Astrocyte of the cerebellum (primary cell): ENCODE measurements around the gene PHF21B.

ENCODE experiments used
- DNase-seq: peaks from one replicate; pipeline ENCODE4 v3.0.0-alpha.2; 2011; ENCODE audit warnings: low read depth
- H3K4me3 ChIP-seq: 2 replicates; pipeline ENCODE4 v1.5.1; 2011; ENCODE audit warnings: mild to moderate bottlenecking, low read depth, low read length, moderate library complexity
- in situ Hi-C: cut with HindIII; loops from 2 replicates; pipeline ENCODE4 v1.10.0; 2017; ENCODE audit warnings: low sequenced_read_pairs
- TF ChIP-seq, protein P1 (sequence below): IDR thresholded peaks from 2 replicates; pipeline ENCODE4 v1.5.1; 2012; ENCODE audit warnings: low read length, low read depth, moderate library complexity, mild to moderate bottlenecking; ENCODE audit errors: missing control alignments

PHF21B gene

GRCh38 chr22:45023431-45023830 lies 13.6 kb upstream of the PHF21B start:
- no peak for DNase-seq
- in situ Hi-C loops, result no loop called here
- no peak overlapping the region for H3K4me3 ChIP-seq
- TF ChIP-seq, protein P1, sequence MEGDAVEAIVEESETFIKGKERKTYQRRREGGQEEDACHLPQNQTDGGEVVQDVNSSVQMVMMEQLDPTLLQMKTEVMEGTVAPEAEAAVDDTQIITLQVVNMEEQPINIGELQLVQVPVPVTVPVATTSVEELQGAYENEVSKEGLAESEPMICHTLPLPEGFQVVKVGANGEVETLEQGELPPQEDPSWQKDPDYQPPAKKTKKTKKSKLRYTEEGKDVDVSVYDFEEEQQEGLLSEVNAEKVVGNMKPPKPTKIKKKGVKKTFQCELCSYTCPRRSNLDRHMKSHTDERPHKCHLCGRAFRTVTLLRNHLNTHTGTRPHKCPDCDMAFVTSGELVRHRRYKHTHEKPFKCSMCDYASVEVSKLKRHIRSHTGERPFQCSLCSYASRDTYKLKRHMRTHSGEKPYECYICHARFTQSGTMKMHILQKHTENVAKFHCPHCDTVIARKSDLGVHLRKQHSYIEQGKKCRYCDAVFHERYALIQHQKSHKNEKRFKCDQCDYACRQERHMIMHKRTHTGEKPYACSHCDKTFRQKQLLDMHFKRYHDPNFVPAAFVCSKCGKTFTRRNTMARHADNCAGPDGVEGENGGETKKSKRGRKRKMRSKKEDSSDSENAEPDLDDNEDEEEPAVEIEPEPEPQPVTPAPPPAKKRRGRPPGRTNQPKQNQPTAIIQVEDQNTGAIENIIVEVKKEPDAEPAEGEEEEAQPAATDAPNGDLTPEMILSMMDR, result no peak

GRCh38 chr22:45019861-45020655 lies 10.3 kb upstream of the PHF21B start:
- no peak for DNase-seq
- in situ Hi-C loops, result no loop called here
- TF ChIP-seq, protein P1, result no peak
- H3K4me3 ChIP-seq, result no peak overlapping the region

DNA sequence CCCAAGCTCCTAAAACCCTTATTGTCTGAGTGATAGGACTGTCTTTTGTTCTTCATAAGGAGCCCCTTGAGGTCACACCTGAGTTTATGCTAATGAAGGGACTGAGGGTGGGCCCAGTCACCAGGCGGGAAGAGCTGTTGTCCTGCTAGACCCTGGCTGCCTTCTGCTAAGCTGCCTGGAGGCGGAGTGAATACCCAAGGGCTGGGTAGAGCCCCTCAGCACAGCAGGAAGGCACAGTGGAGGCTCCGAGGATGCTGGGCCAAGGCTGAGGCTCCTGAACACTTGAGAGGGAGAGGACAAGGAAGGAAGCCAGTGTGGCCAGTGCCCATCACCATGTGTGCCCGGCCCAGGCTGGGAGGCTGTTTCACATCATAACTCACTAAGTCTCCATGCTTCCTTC lies 4.8 kb upstream of the PHF21B start:
- DNase-seq, result no peak
- in situ Hi-C loops, result no loop called here
- TF ChIP-seq, protein P1, result no peak

DNA sequence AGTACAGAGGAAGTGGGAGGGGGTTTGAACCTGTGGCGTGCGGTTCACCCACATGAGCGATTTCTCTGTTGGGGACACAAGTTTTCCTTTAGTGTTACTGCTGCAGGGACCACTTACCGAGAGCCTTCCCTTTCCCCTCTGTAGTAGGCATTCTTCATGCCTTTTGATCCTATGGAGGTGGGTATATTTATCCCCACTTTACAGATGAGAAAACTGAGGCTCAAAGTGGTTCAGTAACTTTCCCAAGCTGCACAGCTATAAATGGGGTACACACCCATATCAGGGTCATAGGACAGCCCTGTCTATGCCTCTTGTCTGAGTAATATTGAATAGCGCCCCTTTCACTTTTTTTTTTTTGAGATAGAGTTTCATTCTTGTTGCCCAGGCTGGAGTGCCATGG lies 3.3 kb upstream of the PHF21B start:
- TF ChIP-seq, protein P1, result no peak
- H3K4me3 ChIP-seq, result no peak overlapping the region
- in situ Hi-C loops, result no loop called here
- no peak for DNase-seq

More for the DNA sequence above, 4.8 kb upstream of the PHF21B start:
- no peak overlapping the region for H3K4me3 ChIP-seq

DNA sequence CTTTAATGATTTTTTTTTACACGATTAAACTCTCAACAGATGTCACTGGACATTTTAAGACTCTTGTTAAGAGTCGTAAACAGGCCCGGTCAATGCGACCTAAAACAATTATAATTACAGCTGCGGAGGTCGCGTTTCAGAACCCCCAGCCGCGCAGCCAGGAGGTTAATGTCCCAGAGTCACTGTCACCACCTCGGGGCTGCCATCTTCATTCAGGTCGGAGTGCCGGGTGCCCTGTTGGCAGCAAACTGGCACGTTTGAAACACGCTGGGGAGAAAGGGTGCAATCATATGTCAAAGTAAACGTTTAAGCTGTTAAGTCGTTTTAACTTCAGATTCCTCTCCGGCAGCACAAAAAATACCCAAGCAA lies 711 bp upstream of the PHF21B start:
- peak overlapping the region; percentile 51 for H3K4me3 ChIP-seq
- DNase-seq, result no peak
- in situ Hi-C loops, result no loop called here
- TF ChIP-seq, protein P1, result no peak

DNA sequence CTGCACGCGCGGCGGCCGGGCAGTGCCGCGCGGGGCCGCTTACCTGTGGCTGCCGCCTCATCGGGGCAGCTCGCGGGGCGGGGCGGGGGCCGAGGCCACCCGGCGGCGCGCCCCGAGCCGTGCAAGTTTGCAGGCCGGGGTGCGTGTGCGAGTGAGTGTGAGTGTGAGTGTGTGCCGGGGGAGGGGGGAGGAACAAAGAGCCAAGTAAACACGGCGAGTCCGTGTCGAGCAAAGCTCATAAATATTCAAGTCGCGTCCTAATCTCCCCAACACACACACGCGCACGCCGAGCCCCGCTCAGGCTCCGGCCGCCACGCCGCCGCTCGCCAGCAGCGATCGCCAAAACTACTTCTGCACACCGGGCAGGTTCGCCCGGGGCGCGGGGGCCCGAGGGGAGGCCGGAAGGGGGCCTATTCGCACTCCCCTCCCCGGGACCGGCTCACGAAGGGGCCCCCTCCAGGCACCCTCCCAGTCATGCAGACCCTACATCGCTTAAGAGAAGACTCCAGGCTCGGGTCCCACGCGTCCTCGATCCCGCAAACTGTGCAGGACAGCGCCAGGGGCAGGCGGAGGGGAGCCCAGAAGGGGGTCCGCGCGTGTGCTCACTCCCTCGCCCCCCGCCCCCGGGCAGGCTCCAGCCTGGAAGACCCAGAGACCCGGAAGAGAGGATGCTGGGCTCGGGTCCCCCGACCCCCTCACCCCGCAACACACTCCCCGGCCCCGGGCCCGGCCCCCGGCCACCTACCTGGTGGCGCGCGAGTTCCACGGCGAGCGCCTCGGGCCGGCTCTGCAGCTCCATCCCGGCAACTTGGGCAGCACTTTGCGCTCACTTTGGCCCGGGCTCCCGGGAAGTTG lies 827 bp downstream of the PHF21B start:
- TF ChIP-seq, protein P1, result no peak
- DNase-seq, result no peak
- peak overlapping the region; percentile 51 for H3K4me3 ChIP-seq
- in situ Hi-C loops, result no loop called here
